Stimulated activated CD4-positive, alpha-beta T cell treated with anti-CD3 and anti-CD28 coated beads, Interleukin-12 subunit alpha, Interleukin-12 subunit beta, amount 100 ng/mL, for 24 hours (primary cell): Measurements from ENCODE around the gene ITPRIPL1.
"Not testable (repeated sequence)": the region's sequence is repeated elsewhere in the genome, so short reads cannot be mapped to it uniquely, and the experiment has no call there.

ENCODE experiments used
- DNase-seq, 2 experiments: peaks; one replicate each; pipeline ENCODE4 v3.0.0-alpha.2; 2020; ENCODE audit warnings: low read depth in 2 of 2

Gene ITPRIPL1

GRCh38 chr2:96325041-96325883 is at the start of gene ITPRIPL1:
Gene ITPRIPL1, plus strand, starts transcription at chr2:96325317. Its CDS starts 523 bp downstream, at chr2:96325840.
- peak in 1 of 2 experiments; percentile 39 for DNase-seq

- no peak for DNase-seq
Measured at GRCh38 chr2:96276787-96277499, 48.2 kb upstream of the ITPRIPL1 start.

- no peak for DNase-seq
Measured at GRCh38 chr2:96287273-96287856, 37.8 kb upstream of the ITPRIPL1 start.

- DNase-seq, result no peak
Measured at GRCh38 chr2:96291751-96292150, 33.4 kb upstream of the ITPRIPL1 start.

GRCh38 chr2:96294271-96294670 is 30.8 kb upstream of the ITPRIPL1 start:
- DNase-seq, result not testable (repeated sequence)

GRCh38 chr2:96296925-96297324 is 28.2 kb upstream of the ITPRIPL1 start:
- DNase-seq, result no peak

- no peak for DNase-seq
Measured at GRCh38 chr2:96301865-96302264, 23.3 kb upstream of the ITPRIPL1 start.

GRCh38 chr2:96304606-96305005 is 20.5 kb upstream of the ITPRIPL1 start:
- no peak for DNase-seq

- peak; percentile 82 to 92 for DNase-seq
Measured at GRCh38 chr2:96305091-96305978, 19.8 kb upstream of the ITPRIPL1 start, which contains the start of gene SNRNP200. Gene SNRNP200, minus strand, starts transcription at chr2:96305546. Its CDS starts 109 bp downstream, at chr2:96305437.

GRCh38 chr2:96305979-96306308 is 19.2 kb upstream of the ITPRIPL1 start:
- DNase-seq, result no peak

GRCh38 chr2:96306370-96306769 is 18.7 kb upstream of the ITPRIPL1 start:
- no peak for DNase-seq

GRCh38 chr2:96308248-96308647 is 16.9 kb upstream of the ITPRIPL1 start:
- no peak for DNase-seq

GRCh38 chr2:96315005-96315399 is 10.1 kb upstream of the ITPRIPL1 start:
- DNase-seq, result no peak

- DNase-seq, result no peak
Measured at GRCh38 chr2:96315400-96316071, 9.6 kb upstream of the ITPRIPL1 start.

GRCh38 chr2:96316999-96317398 is 8.1 kb upstream of the ITPRIPL1 start:
- DNase-seq, result no peak

- DNase-seq, result no peak
Measured at GRCh38 chr2:96317584-96317997, 7.5 kb upstream of the ITPRIPL1 start.

GRCh38 chr2:96318723-96319122 is 6.4 kb upstream of the ITPRIPL1 start:
- no peak for DNase-seq

- no peak for DNase-seq
Measured at GRCh38 chr2:96319396-96319795, 5.7 kb upstream of the ITPRIPL1 start.

- no peak for DNase-seq
Measured at GRCh38 chr2:96320326-96320725, 4.8 kb upstream of the ITPRIPL1 start.

GRCh38 chr2:96320728-96321622 is 4.1 kb upstream of the ITPRIPL1 start:
- DNase-seq, result peak in 1 of 2 experiments; percentile 36
